Thoracic aorta (tissue), 2 donors: ENCODE results near the gene PEX7. TPM values are rescaled to one million over a fixed set of nuclear protein-coding genes. Genes with fewer than 3 reads are reported as not detected.
A peak's percentile ranks its signal among the peaks of the same experiment; 100 is the strongest.

Source experiments
- ATAC-seq: fragments of 150-250 bp; one replicate; pipeline ENCODE4 v1.8.0; 2017; ENCODE audit warnings: low read depth; ENCODE audit not compliant: insufficient number of reproducible peaks, low FRiP score
- DNase-seq: peaks from one replicate; pipeline ENCODE4 v3.0.0-alpha.2; 2020; ENCODE audit warnings: low spot score
- H3K27ac ChIP-seq, 2 donors: fragments of 200-600 bp; sonication (generic); 1 replicate in 1 of 2; 2 replicates in 1 of 2; pipeline ENCODE4 v1.5.1; 2016; ENCODE audit warnings: mild to moderate bottlenecking in 2 of 2, moderate library complexity in 2 of 2
- H3K27me3 ChIP-seq: fragments of 200-600 bp; sonication (generic); replicated peaks from 2 replicates; pipeline ENCODE4 v1.6.0; 2016; ENCODE audit warnings: mild to moderate bottlenecking; ENCODE audit not compliant: insufficient read depth
- H3K36me3 ChIP-seq: fragments of 200-600 bp; sonication (generic); one replicate; pipeline ENCODE4 v1.5.1; 2016
- H3K4me1 ChIP-seq, 2 donors: fragments of 200-600 bp; sonication (generic); 1 replicate in 1 of 2; 2 replicates in 1 of 2; pipeline versions ENCODE4 v1.5.1 to v1.6.0; 2016; ENCODE audit warnings: low read depth in 2 of 2, mild to moderate bottlenecking in 1 of 2; ENCODE audit not compliant: control insufficient read depth in 1 of 2
- H3K4me3 ChIP-seq: fragments of 200-600 bp; sonication (generic); 2 replicates; pipeline ENCODE4 v1.5.1; 2016; ENCODE audit warnings: mild to moderate bottlenecking
- H3K9me3 ChIP-seq: fragments of 200-600 bp; sonication (generic); 2 replicates; pipeline ENCODE4 v1.5.1; 2016
- total RNA-seq, 2 donors: library from RNA; depleted of rRNA; stranded (reverse); fragments of >200 nt; gene quantifications; one replicate each; pipeline versions ENCODE4 v1.1.0 to v1.2.3, GENCODE V29; 2016
- TF ChIP-seq, protein P1 (sequence below): fragments of 200-600 bp; sonication (generic); IDR thresholded peaks from one replicate; pipeline ENCODE4 v1.5.1; 2019; ENCODE audit warnings: antibody characterized with exemption

The PEX7 gene
- total RNA-seq, 2 donors from 2014 or later, result 7.6 TPM

DNA sequence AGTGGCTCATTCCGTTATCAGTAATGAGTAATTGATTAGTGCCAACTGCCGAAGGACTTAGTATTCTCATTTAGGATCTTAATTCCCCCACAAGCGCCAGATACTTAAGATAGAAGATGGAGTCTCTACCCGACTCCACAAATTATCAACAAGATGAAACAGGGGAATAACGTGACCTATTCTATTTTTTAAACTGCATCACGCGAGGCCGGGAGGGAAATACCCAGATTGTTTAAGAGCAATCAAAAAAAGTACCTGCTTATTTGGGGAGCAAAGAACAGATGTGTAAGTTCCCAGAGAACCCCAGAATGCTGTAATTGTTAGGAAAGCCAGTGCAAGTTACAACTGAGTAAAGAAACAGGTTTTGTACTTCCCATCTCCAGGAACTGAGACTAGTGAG lies 29.0 kb upstream of the PEX7 start:
- no peak for DNase-seq
- no peak for ATAC-seq
- peaks cover 4 to 20% of the 10 kb centered on the region in 2 donors for H3K4me1 ChIP-seq
- no peaks in the 10 kb centered on the region for H3K9me3 ChIP-seq
- no peaks in the 10 kb centered on the region for H3K27me3 ChIP-seq
- H3K4me3 ChIP-seq, result peak overlapping the region; percentile 87
- H3K36me3 ChIP-seq, result no peaks in the 10 kb centered on the region
- peak overlapping the region; percentile 97 to 98 for H3K27ac ChIP-seq
- TF ChIP-seq, protein P1, sequence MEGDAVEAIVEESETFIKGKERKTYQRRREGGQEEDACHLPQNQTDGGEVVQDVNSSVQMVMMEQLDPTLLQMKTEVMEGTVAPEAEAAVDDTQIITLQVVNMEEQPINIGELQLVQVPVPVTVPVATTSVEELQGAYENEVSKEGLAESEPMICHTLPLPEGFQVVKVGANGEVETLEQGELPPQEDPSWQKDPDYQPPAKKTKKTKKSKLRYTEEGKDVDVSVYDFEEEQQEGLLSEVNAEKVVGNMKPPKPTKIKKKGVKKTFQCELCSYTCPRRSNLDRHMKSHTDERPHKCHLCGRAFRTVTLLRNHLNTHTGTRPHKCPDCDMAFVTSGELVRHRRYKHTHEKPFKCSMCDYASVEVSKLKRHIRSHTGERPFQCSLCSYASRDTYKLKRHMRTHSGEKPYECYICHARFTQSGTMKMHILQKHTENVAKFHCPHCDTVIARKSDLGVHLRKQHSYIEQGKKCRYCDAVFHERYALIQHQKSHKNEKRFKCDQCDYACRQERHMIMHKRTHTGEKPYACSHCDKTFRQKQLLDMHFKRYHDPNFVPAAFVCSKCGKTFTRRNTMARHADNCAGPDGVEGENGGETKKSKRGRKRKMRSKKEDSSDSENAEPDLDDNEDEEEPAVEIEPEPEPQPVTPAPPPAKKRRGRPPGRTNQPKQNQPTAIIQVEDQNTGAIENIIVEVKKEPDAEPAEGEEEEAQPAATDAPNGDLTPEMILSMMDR, result no peak

DNA sequence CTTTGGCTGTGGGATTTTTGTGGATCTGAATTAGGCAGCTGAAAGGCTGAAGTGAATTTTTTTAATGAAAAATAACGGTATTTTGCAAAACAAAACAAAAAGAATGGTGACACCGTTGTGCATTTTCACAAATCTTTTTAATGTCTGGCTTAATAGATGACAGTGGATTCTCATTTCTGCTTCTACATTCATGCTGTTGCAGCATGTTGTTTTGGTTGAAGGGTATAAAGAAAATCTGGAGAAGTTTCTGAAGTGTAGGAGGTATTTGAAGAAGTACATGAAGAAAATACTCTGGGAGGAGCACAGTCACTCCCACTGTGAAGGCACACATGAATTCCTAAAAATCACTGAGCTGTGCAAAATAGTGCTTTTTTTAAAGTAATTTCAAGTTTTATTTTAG lies 27.0 kb upstream of the PEX7 start:
- no peaks in the 10 kb centered on the region for H3K9me3 ChIP-seq
- ATAC-seq (no peak), DNase-seq (no peak)
- no peaks in the 10 kb centered on the region for H3K36me3 ChIP-seq
- TF ChIP-seq, protein P1, result no peak
- no peaks in the 10 kb centered on the region for H3K27me3 ChIP-seq
- no peak overlapping the region for H3K27ac ChIP-seq
- no peak overlapping the region for H3K4me3 ChIP-seq
- H3K4me1 ChIP-seq, result peaks cover 0 to 9% of the 10 kb centered on the region in 2 donors

DNA sequence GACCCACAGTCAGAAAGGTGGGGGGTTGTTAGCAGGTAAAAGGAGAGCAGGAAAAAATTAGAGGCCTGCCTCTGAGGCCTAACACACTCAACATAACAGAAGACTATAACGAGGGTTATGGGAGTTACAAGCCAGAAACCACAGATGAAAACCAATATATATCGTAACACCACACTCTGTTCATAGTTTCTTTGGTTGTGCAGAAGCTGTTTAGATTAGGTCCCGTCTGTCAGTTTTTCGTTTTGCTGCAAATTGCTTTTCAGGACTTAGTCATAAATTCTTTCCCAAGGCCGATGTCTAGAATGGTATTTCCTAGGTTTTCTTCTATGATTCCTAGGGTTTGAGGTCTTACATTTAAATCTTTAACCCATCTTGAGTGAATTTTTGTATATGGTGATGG lies 26.4 kb upstream of the PEX7 start:
- Histone ChIP-seq H3K9me3 (no peaks in the 10 kb centered on the region), H3K27ac (no peak overlapping the region), H3K4me1 (peaks cover 0 to 9% of the 10 kb centered on the region in 2 donors), H3K4me3 (no peak overlapping the region), H3K36me3 (no peaks in the 10 kb centered on the region), H3K27me3 (no peaks in the 10 kb centered on the region)
- ATAC-seq (no peak), DNase-seq (no peak)
- TF ChIP-seq, protein P1, result no peak

DNA sequence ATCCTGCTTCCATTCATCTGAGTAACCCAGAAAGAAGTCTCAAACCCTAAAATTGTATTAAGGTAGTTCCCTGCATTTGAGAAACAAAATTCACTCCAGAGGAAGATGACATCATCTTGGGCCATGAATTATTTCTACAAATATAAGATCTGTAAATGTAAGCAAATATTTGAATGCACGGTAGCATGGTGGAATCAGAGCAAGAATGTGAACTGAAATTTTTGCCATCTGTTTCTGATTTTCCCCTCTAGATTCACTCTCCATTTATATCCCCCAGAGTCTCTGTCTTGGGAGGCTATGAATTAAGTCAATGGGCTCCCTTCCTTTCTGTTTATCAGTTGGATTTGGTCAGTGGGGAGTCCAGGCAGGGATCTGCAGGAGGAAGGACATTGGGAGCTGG lies 24.3 kb upstream of the PEX7 start:
- Histone ChIP-seq H3K9me3 (no peaks in the 10 kb centered on the region), H3K36me3 (no peaks in the 10 kb centered on the region), H3K27me3 (no peaks in the 10 kb centered on the region), H3K27ac (no peak overlapping the region), H3K4me3 (no peak overlapping the region), H3K4me1 (peaks cover 0 to 8% of the 10 kb centered on the region in 2 donors)
- DNase-seq, result no peak
- ATAC-seq, result no peak
- TF ChIP-seq, protein P1, result no peak

DNA sequence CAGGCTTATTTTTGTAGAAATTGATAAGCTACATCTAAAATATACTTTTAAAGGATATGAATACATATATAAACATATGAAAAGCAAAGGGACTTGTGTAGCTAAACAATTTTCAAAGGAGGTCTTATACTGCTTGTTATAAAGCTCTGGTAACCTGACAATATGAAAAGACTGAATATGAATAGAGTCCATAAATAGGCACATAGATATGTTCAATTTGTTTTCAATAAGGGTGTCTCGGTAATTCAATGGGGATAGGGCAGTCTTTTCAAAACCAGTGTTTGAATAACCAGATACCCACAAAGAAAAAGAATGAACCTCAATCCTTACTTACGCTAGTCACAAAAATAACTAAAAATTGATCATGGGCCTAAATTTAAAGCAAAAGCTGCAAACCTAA lies 20.8 kb upstream of the PEX7 start:
- no peaks in the 10 kb centered on the region for H3K27me3 ChIP-seq
- no peaks in the 10 kb centered on the region for H3K36me3 ChIP-seq
- H3K9me3 ChIP-seq, result no peaks in the 10 kb centered on the region
- TF ChIP-seq, protein P1, result no peak
- ATAC-seq, result no peak
- no peak for DNase-seq
- H3K27ac ChIP-seq, result no peak overlapping the region
- H3K4me1 ChIP-seq, result no peaks in the 10 kb centered on the region
- no peak overlapping the region for H3K4me3 ChIP-seq
